NCI-H2196 treated with DMSO at 0.1 percent for 48 hours (cell line): ENCODE measurements around the gene CTXND2.
"Not testable (repeated sequence)": the region's sequence is repeated elsewhere in the genome, so short reads cannot be mapped to it uniquely, and the experiment has no call there.

Source experiments
- DNase-seq: peaks from one replicate; lab custom pipeline; 2025; ENCODE audit not compliant: unreplicated experiment; lab: John Stamatoyannopoulos, UW

Gene CTXND2

GRCh38 chr1:150887018-150887417 is at the start of gene CTXND2:
TSS of gene CTXND2 (plus strand) at chr1:150887136. CDS start at chr1:150912315, 25,179 bp downstream.
- DNase-seq, result no peak

GRCh38 chr1:150840850-150841249 is 46.1 kb upstream of the CTXND2 start:
- DNase-seq, result not testable (repeated sequence)

GRCh38 chr1:150841626-150842025 is 45.3 kb upstream of the CTXND2 start:
- no peak for DNase-seq

GRCh38 chr1:150842343-150842742 is 44.6 kb upstream of the CTXND2 start:
- DNase-seq, result no peak

- DNase-seq, result no peak
Observed at GRCh38 chr1:150842964-150843363, 44.0 kb upstream of the CTXND2 start.

GRCh38 chr1:150843474-150843873 is 43.5 kb upstream of the CTXND2 start:
- DNase-seq, result no peak

GRCh38 chr1:150846473-150847146 is 40.3 kb upstream of the CTXND2 start:
- DNase-seq, result no peak

GRCh38 chr1:150850801-150851362 is 36.1 kb upstream of the CTXND2 start:
- not testable (repeated sequence) for DNase-seq

GRCh38 chr1:150852734-150853133 is 34.2 kb upstream of the CTXND2 start:
- not testable (repeated sequence) for DNase-seq

GRCh38 chr1:150863724-150864123 is 23.2 kb upstream of the CTXND2 start:
- no peak for DNase-seq

GRCh38 chr1:150864200-150864599 is 22.7 kb upstream of the CTXND2 start:
- DNase-seq, result not testable (repeated sequence)

GRCh38 chr1:150869683-150870082 is 17.3 kb upstream of the CTXND2 start:
- no peak for DNase-seq

- no peak for DNase-seq
Observed at GRCh38 chr1:150872572-150872971, 14.4 kb upstream of the CTXND2 start.

- no peak for DNase-seq
Observed at GRCh38 chr1:150873521-150873920, 13.4 kb upstream of the CTXND2 start.

GRCh38 chr1:150874455-150875196 is 12.3 kb upstream of the CTXND2 start:
- DNase-seq, result no peak

GRCh38 chr1:150875197-150876118 is 11.5 kb upstream of the CTXND2 start:
- no peak for DNase-seq

GRCh38 chr1:150876119-150876454 is 10.8 kb upstream of the CTXND2 start:
- peak; percentile 57 for DNase-seq

GRCh38 chr1:150878931-150879330 is 8.0 kb upstream of the CTXND2 start:
- not testable (repeated sequence) for DNase-seq

GRCh38 chr1:150881331-150882070 is 5.4 kb upstream of the CTXND2 start:
- DNase-seq, result no peak

- not testable (repeated sequence) for DNase-seq
Observed at GRCh38 chr1:150883121-150883520, 3.8 kb upstream of the CTXND2 start.
